ENCODE data around the gene REV3L. TPM values are rescaled to one million over a fixed set of nuclear protein-coding genes. Genes with fewer than 3 reads are reported as not detected.

REV3L gene
- total and polyA plus RNA-seq, 4 donors, result 3.8 to 17.7 (median 11.2) TPM

- H3K36me3 ChIP-seq (ENCODE audit: control insufficient read depth in 4 of 4, insufficient read depth in 3 of 4, low read depth in 1 of 4, low read length in 3 of 4), result peaks cover 0 to 3% (median 0%) of the 10 kb centered on the region in 4 donors
- H3K4me1 ChIP-seq (ENCODE audit: control insufficient read depth in 4 of 4, insufficient read depth in 4 of 4, low read length in 3 of 4), result no peaks in the 10 kb centered on the region
- DNase-seq (ENCODE audit: low spot score), result no peak
- H3K27me3 ChIP-seq (ENCODE audit: control insufficient read depth in 4 of 4, insufficient read depth in 4 of 4, low read length in 3 of 4), result no peaks in the 10 kb centered on the region
- no peaks in the 10 kb centered on the region for H3K9me3 ChIP-seq (ENCODE audit: control insufficient read depth in 4 of 4, low read length in 3 of 4)
- H3K4me3 ChIP-seq (ENCODE audit: low read depth in 1 of 3, low read length in 3 of 3), result no peak overlapping the region
- TF ChIP-seq HNF4G (IDR thresholded peaks at IDR 0.05) (no peak), YY1 (IDR thresholded peaks at IDR 0.05) (no peak), GABPA (IDR thresholded peaks at IDR 0.05 in 1 of 2, conservative IDR thresholded peaks at IDR 0.05 in 1 of 2) (no peak), NR2F2 (IDR thresholded peaks at IDR 0.05) (no peak), TAF1 (conservative IDR thresholded peaks at IDR 0.05) (no peak)
- WGBS, result 43% methylated on average over 2 of the region's 2 CpGs
- H3K9ac ChIP-seq (ENCODE audit: low read depth in 1 of 2, low read length in 2 of 2), result no peak overlapping the region
- no peak overlapping the region for H3K27ac ChIP-seq (ENCODE audit: low read depth in 1 of 2, low read length in 2 of 2)
Observed at GRCh38 chr6:111456208-111456607, 26.8 kb downstream of the REV3L start.

- Histone ChIP-seq H3K36me3 (ENCODE audit: control insufficient read depth in 4 of 4, insufficient read depth in 3 of 4, low read depth in 1 of 4, low read length in 3 of 4) (no peaks in the 10 kb centered on the region), H3K9ac (ENCODE audit: low read depth in 1 of 2, low read length in 2 of 2) (no peak overlapping the region), H3K27ac (ENCODE audit: low read depth in 1 of 2, low read length in 2 of 2) (no peak overlapping the region), H3K4me1 (ENCODE audit: control insufficient read depth in 4 of 4, insufficient read depth in 4 of 4, low read length in 3 of 4) (no peaks in the 10 kb centered on the region), H3K4me3 (ENCODE audit: low read depth in 1 of 3, low read length in 3 of 3) (no peak overlapping the region), H3K9me3 (ENCODE audit: control insufficient read depth in 4 of 4, low read length in 3 of 4) (no peaks in the 10 kb centered on the region), H3K27me3 (ENCODE audit: control insufficient read depth in 4 of 4, insufficient read depth in 4 of 4, low read length in 3 of 4) (no peaks in the 10 kb centered on the region)
- DNase-seq (ENCODE audit: low spot score), result no peak
- WGBS, result 89% methylated on average over 2 of the region's 2 CpGs
- TF ChIP-seq ATF3 (IDR thresholded peaks at IDR 0.05) (no peak), HNF4G (IDR thresholded peaks at IDR 0.05) (no peak), NR2F2 (IDR thresholded peaks at IDR 0.05) (no peak), ZBTB33 (IDR thresholded peaks at IDR 0.05) (no peak), SP1 (IDR thresholded peaks at IDR 0.05) (no peak), MAX (IDR thresholded peaks at IDR 0.05) (no peak), HNF4A (conservative IDR thresholded peaks at IDR 0.05) (no peak), EGR1 (IDR thresholded peaks at IDR 0.05; ENCODE audit: low read depth in 2 of 2) (no peak), RAD21 (IDR thresholded peaks at IDR 0.05) (no peak)
Observed at GRCh38 chr6:111450636-111451035, 32.4 kb downstream of the REV3L start.

GRCh38 chr6:111450087-111450486 lies 32.9 kb downstream of the REV3L start:
- H3K9me3 ChIP-seq (ENCODE audit: control insufficient read depth in 4 of 4, low read length in 3 of 4), result no peaks in the 10 kb centered on the region
- WGBS, result 96% methylated on average over 7 of the region's 7 CpGs
- no peak for DNase-seq (ENCODE audit: low spot score)
- TF ChIP-seq NR2F2 (IDR thresholded peaks at IDR 0.05) (no peak), FOXA1 (IDR thresholded peaks at IDR 0.05) (no peak), YY1 (IDR thresholded peaks at IDR 0.05) (no peak), CTCF (IDR thresholded peaks at IDR 0.05; ENCODE audit: low read depth, low read length, missing input control) (no peak), RAD21 (IDR thresholded peaks at IDR 0.05) (no peak), FOXA2 (IDR thresholded peaks at IDR 0.05) (no peak), TAF1 (conservative IDR thresholded peaks at IDR 0.05) (no peak), REST (IDR thresholded peaks at IDR 0.05) (no peak), RXRA (IDR thresholded peaks at IDR 0.05) (no peak), JUND (IDR thresholded peaks at IDR 0.05) (no peak), ATF3 (IDR thresholded peaks at IDR 0.05) (no peak), HNF4A (conservative IDR thresholded peaks at IDR 0.05) (no peak), GABPA (IDR thresholded peaks at IDR 0.05 in 1 of 2, conservative IDR thresholded peaks at IDR 0.05 in 1 of 2) (no peak), SP1 (IDR thresholded peaks at IDR 0.05) (no peak), HNF4G (IDR thresholded peaks at IDR 0.05) (no peak), ZBTB33 (IDR thresholded peaks at IDR 0.05) (no peak)

More at GRCh38 chr6:111450087-111450486, 32.9 kb downstream of the REV3L start:
- H3K36me3 ChIP-seq (ENCODE audit: control insufficient read depth in 4 of 4, insufficient read depth in 3 of 4, low read depth in 1 of 4, low read length in 3 of 4), result no peaks in the 10 kb centered on the region
- no peaks in the 10 kb centered on the region for H3K27me3 ChIP-seq (ENCODE audit: control insufficient read depth in 4 of 4, insufficient read depth in 4 of 4, low read length in 3 of 4)
- H3K9ac ChIP-seq (ENCODE audit: low read depth in 1 of 2, low read length in 2 of 2), result no peak overlapping the region
- H3K4me3 ChIP-seq (ENCODE audit: low read depth in 1 of 3, low read length in 3 of 3), result no peak overlapping the region
- H3K4me1 ChIP-seq (ENCODE audit: control insufficient read depth in 4 of 4, insufficient read depth in 4 of 4, low read length in 3 of 4), result no peaks in the 10 kb centered on the region
- H3K27ac ChIP-seq (ENCODE audit: low read depth in 1 of 2, low read length in 2 of 2), result no peak overlapping the region
